Measurements from ENCODE around the gene DACT2. TPM values are rescaled to one million over a fixed set of nuclear protein-coding genes. Genes with fewer than 3 reads are reported as not detected.

Gene DACT2
- total and polyA plus RNA-seq, 9 of the 15 experiments (the other 6 are each of a cell fraction or from before 2014, with no cell fraction given) = not detected

- ChIA-PET CTCF (ENCODE audit: low intra/inter-chr PET ratio) (no interaction called here), POLR2A (interaction anchor here (0.8 to 1.2 kb wide), 2 partner anchors 28 to 35 kb away, joined by 4 read pairs; no protein-coding TSS in a partner anchor)
- Histone ChIP-seq H3K9ac (ENCODE audit: insufficient read depth in 1 of 2, low read depth in 2 of 2, low read length in 2 of 2) (no peak overlapping the region), H3K4me3 (no peak overlapping the region), H2AFZ (ENCODE audit: low read depth, low read length) (no peak overlapping the region), H3K9me3 (replicated peaks; ENCODE audit: control insufficient read depth, insufficient read depth, low read depth, low read length) (no peaks in the 10 kb centered on the region), H3K27ac (ENCODE audit: extremely low read depth, low read depth, low read length) (no peak overlapping the region), H3K79me2 (ENCODE audit: control insufficient read depth, insufficient read depth, low read length) (no peaks in the 10 kb centered on the region), H3K36me3 (ENCODE audit: control insufficient read depth, insufficient read depth, low read length) (no peaks in the 10 kb centered on the region), H3K4me2 (ENCODE audit: insufficient read depth, low read length) (no peak overlapping the region), H3K27me3 (ENCODE audit: control insufficient read depth in 2 of 2, insufficient read depth in 2 of 2, low read length in 2 of 2) (peaks cover 60 to 73% of the 10 kb centered on the region in 2 experiments), H4K20me1 (replicated peaks; ENCODE audit: control insufficient read depth, insufficient read depth, low read length) (peaks cover 3% of the 10 kb centered on the region; the same call in 1 of the 2 replicates), H3K4me1 (replicated peaks in 1 of 2; ENCODE audit: control insufficient read depth in 2 of 2, insufficient read depth in 2 of 2, low read length in 2 of 2) (no peaks in the 10 kb centered on the region), H3K9me1 (ENCODE audit: control insufficient read depth, insufficient read depth, low read length) (no peaks in the 10 kb centered on the region)
- FAIRE-seq = no peak
- no peak for ATAC-seq
- intact Hi-C loops (cut with micrococcal nuclease) = no loop called here
- no peak for TF ChIP-seq FOXK1 (CRISPR knock-in tag; IDR thresholded peaks at IDR 0.05; ENCODE audit: borderline replicate concordance)
- TF ChIP-seq ZNF740 (CRISPR knock-in tag; IDR thresholded peaks at IDR 0.05) = no peak
- no peak for TF ChIP-seq ZNF740 (tag; IDR thresholded peaks at IDR 0.05)
- no peak for TF ChIP-seq PHF21A (IDR thresholded peaks at IDR 0.05; ENCODE audit: borderline replicate concordance, low read depth)
- TF ChIP-seq CEBPG (CRISPR knock-in tag; IDR thresholded peaks at IDR 0.05) = no peak
- TF ChIP-seq CEBPG (tag; conservative IDR thresholded peaks at IDR 0.05 in 1 of 2, IDR thresholded peaks at IDR 0.05 in 1 of 2) = no peak
- no peak for TF ChIP-seq KAT2B (IDR thresholded peaks at IDR 0.05; ENCODE audit: low read depth, low read length)
- TF ChIP-seq E2F3 (CRISPR knock-in tag; IDR thresholded peaks at IDR 0.05) = no peak
- no peak for TF ChIP-seq ELK1 (CRISPR knock-in tag; IDR thresholded peaks at IDR 0.05)
- TF ChIP-seq ESRRB (CRISPR knock-in tag; IDR thresholded peaks at IDR 0.05; ENCODE audit: borderline replicate concordance) = no peak
- TF ChIP-seq ZNF253 (CRISPR knock-in tag; conservative IDR thresholded peaks at IDR 0.05) = no peak
- no peak for TF ChIP-seq NFYB (IDR thresholded peaks at IDR 0.05; ENCODE audit: extremely low read depth, insufficient read length)
- no peak for TF ChIP-seq BRCA1 (IDR thresholded peaks at IDR 0.05)
- TF ChIP-seq BRCA1 (CRISPR knock-in tag; IDR thresholded peaks at IDR 0.05) = no peak
- TF ChIP-seq ZNF175 (CRISPR knock-in tag; IDR thresholded peaks at IDR 0.05; ENCODE audit: low read depth) = no peak
- TF ChIP-seq FOXA1 (IDR thresholded peaks at IDR 0.05; ENCODE audit: borderline replicate concordance) = no peak
- TF ChIP-seq CBX2 (IDR thresholded peaks at IDR 0.05; ENCODE audit: insufficient read depth, low read length, poor library complexity, severe bottlenecking) = no peak
- TF ChIP-seq, protein P1, sequence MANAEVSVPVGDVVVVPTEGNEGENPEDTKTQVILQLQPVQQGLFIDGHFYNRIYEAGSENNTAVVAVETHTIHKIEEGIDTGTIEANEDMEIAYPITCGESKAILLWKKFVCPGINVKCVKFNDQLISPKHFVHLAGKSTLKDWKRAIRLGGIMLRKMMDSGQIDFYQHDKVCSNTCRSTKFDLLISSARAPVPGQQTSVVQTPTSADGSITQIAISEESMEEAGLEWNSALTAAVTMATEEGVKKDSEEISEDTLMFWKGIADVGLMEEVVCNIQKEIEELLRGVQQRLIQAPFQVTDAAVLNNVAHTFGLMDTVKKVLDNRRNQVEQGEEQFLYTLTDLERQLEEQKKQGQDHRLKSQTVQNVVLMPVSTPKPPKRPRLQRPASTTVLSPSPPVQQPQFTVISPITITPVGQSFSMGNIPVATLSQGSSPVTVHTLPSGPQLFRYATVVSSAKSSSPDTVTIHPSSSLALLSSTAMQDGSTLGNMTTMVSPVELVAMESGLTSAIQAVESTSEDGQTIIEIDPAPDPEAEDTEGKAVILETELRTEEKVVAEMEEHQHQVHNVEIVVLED (CRISPR knock-in tag; IDR thresholded peaks at IDR 0.05) = no peak
- 5% methylated on average over 20 of the region's 20 CpGs for WGBS (ENCODE audit: insufficient coverage, low coverage, missing lambda C conversion rate)
- in situ Hi-C loops (cut with MboI) = no loop called here
- DNase-seq (ENCODE audit: extremely low read depth in 1 of 4, low spot score in 3 of 4) = no peak
- BruUV-seq (replicated peaks) = no TSS peak
Observed at GRCh38 chr6:168300975-168301647, 18.5 kb downstream of the DACT2 start.
